Fibroblast of skin of right quadriceps (primary cell): ENCODE data around the gene ZAP70.
"Not testable (repeated sequence)": the region's sequence is repeated elsewhere in the genome, so short reads cannot be mapped to it uniquely, and the experiment has no call there.

ENCODE experiments used
- DNase-seq: peaks from one replicate; pipeline ENCODE4 v3.0.0-alpha.2; 2013

The ZAP70 gene

DNA sequence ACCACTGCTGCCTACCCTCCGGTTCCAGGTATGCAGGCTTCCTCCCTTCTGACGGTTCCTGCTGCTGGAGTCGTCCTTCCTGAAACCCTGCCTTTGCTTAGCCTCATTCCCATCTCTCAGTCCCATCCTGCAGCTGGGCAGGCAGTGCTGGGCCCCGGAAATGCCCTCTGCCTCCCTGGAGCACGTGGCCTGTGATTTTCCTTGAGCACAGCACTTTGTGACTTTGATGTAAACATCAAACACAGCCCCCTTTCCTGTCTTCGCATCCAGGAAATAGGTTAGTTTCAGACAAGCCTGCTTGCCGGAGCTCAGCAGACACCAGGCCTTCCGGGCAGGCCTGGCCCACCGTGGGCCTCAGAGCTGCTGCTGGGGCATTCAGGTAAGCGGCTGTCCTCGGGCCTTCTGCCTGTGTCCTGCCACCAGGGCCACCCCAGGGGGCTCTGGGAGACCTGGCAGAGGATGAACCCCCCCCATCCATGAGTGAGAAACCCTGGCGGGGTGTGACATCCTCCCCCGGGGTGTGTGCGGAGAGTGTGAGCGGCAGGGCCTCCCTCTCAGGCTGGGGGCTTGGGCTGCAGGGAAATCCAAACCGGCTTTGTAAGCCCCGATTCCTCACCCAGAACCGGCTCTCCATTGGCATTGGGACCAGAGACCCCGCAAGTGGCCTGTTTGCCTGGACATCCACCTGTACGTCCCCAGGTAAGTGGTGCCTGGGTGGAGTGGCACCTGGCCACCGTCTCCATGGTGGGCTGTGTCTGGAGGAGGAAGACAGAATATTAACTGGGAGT lies at the start of gene ZAP70:
Gene ZAP70 (plus strand): TSS at position 281 of the 788 bp plus-strand sequence. CDS start 10,461 bp downstream, outside the sequence.
- DNase-seq, result no peak

DNA sequence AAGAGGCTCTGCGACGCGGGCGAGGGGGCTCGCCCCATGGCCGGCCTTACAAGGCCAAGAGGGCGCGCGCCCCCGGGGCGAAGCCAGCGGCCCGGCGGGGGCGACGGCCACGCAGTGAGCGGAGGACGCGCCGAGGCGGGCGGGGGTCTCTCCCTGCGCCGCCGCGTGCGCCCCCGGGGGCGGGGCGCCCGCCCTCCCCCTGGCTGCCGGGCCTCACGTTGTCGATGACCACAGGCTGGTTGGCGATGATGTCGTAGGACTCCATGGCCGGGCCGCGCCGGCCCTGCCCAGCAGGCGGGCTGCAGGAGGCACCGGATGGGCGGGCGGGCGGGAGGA lies 49.8 kb upstream of the ZAP70 start:
- no peak for DNase-seq

DNA sequence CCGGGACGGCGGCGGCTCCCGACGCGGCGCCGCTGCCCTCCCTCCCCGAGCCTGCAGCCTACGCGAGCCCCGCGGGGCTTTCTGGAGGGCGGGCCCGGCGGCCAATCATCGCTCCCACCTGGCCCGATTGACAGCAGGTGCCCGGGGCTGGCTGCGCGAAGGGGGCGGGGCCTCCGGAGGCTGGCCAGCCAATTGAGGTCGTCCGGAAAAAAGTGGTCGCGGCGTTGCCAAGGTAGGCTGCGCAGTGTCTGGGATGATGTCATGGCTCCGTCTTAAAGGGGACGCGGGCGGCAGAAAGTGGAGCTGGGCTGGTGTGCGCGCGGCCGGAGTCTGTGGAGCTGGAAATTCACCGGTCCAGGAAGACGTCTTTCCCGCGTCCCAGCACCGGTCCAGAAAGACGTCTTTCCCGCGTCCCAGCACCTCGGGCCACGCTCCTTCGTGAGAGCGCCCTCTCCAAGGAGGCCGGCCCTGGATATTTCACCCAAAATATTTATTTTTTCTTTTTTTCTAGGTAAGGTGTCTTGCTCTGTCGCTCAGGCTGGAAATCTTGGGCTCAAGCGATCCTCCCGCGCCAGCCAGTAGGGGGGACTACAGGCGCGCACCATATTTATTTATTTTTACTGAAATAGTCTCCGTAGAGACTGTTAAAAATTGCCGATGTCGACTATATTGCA lies 49.3 kb upstream of the ZAP70 start, which contains the start of gene ACTR1B:
Gene ACTR1B (minus strand): TSS at position 83 of the 674 bp plus-strand sequence. CDS start 154 bp downstream, outside the sequence.
- peak; percentile 98 for DNase-seq

DNA sequence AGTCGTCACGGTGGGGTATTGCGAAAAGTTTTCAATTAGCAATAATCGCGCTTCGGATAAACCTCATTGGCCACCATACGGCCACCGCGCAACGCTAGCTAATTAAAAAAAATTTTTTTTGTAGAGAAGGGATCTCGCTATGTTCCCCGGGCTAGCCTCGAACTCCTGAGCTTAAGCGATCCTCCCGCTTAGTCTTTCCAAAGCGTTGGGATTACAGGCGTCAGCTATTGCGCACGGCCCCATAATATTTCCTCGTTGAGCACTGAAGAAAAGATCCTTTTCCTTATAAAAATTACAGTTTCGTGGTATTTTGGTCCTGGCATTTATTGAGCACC lies 48.8 kb upstream of the ZAP70 start:
- no peak for DNase-seq

DNA sequence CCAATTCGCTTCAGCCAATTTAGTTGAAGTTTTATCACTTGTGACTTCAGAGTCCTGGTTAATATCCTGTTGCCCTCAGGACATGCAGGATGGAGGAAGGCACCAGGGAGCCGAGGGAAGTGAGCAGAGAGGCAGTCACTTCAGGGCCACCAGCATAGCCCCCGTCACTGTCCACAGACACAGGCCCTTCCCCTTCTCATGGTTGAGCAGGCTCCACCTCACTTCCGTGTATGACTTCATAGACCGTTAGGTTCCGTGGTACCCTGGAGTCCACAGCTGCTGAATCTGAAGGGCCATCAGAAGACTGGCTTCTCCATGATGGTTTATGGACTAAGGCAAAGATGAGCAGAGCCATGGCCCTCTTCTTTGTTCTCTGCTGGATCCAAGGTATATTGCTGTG lies 43.9 kb upstream of the ZAP70 start, which contains the start of gene C2orf92:
Gene C2orf92 (plus strand): TSS at position 266 of the 400 bp plus-strand sequence. CDS start 76 bp downstream, at position 342.
- DNase-seq, result no peak

DNA sequence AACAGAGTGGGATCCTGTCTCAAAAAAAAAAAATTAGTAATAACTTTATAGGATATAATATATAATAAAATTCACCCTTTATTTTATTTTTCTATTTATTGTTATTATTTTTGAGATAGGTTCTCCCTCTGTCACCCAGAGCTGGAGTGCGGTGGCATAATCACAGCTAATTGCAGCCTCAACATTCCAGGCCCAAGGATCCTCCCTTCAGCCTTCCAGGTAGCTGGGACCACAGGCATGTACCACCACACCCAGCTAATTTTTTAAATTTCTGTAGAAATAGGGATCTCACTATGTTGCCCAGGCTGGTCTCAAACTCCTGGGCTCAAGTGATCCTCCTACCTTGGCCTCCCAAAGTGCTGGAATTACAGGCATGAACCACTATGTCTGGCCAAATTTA lies 42.9 kb upstream of the ZAP70 start:
- no peak for DNase-seq

DNA sequence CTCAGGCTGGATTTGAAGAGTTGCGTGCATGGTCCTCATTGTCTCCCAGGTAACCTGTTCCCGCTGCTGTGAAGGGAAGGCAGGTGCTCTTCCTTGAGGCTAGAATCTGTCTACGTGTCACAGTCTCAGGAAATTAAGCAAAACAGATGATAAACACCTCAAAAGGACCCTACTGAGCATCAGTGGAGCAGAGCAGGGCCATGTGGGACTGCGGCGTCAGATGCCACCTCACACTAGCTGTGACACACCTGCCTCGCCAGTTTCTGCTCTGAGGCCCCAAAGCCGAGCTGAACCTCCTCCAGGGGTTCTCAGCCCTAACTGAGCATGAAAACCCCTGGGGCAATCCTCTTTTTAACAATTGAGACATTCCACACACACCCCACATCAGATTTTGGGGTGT lies 41.9 kb upstream of the ZAP70 start:
- no peak for DNase-seq

DNA sequence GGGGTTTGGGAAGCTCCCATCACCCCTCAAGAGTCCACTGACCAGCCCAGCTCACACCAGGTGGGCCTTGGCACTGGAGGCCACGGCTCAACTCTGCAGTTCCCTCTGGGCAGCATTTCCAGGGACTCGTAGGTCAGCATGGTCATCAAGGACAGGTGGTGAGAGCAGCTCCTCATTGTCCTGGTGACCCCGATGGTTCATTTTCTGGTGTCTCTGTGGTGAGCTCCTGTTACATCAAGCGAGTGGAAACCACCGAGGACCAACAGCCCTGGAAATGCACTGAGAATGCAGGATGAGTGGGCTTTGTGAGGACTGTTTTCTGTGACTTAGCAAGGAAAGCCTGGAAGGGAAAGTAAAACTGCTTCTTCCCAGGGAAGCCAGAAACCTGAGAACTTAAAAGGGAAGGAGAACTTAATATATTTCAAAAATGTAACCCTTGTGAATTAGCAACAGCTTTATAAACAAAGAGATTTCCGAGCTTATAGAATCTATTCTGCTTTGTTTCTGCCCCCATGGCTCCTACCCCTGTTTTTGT lies 40.7 kb upstream of the ZAP70 start:
- DNase-seq, result not testable (repeated sequence)

DNA sequence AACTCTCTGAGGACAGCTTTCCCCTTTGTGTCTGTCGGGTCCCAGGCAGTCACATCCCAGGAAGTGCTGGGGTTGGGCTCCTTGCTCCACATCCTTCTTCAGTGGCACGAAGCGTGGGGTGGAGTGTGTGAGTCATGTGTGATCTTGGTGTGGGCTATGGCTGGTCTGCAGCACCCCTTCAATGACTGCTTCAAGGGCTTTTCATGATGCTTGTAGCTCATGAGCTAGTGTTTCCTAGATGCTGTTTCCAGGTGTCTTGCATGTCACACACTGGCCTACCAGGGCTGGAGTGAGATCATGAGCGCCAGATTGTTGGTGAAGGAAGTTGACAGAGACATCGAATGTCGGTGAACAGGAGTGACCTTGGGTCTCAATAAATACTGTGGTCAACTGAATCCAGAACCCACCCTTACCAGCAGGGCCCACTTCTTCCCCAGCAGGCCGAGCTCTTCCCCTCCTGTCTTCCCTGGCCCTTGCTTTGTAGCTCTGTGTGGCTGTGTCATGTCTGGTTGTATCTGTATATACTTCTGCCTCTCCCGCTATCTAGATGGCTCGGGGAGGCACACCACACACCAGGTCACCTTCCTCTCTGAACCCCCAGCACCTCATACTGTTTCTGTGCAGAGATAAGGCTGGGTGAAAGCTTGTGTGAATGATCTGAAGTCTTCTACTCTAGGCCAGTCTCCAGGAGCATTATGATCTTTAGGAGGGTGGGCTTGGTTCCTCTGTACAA lies 40.0 kb upstream of the ZAP70 start:
- DNase-seq, result no peak

DNA sequence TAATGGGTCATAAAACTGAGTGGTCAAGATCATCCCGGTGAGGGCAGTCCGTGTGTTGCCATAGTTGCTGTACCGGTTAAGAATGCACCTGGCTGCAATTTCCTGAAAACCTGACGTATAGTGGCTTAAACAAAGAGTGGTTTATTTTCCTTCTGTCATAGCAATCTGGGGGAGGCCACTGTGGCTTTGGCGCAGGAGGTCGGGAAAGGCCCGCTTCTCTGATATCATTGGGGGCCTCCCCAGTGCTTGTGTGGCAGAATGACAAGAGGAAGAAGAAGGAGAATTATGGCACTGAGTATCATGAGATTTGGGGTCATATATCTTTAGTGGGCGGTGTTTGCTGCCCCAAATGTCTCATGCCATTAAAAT lies 39.5 kb upstream of the ZAP70 start:
- DNase-seq, result no peak

DNA sequence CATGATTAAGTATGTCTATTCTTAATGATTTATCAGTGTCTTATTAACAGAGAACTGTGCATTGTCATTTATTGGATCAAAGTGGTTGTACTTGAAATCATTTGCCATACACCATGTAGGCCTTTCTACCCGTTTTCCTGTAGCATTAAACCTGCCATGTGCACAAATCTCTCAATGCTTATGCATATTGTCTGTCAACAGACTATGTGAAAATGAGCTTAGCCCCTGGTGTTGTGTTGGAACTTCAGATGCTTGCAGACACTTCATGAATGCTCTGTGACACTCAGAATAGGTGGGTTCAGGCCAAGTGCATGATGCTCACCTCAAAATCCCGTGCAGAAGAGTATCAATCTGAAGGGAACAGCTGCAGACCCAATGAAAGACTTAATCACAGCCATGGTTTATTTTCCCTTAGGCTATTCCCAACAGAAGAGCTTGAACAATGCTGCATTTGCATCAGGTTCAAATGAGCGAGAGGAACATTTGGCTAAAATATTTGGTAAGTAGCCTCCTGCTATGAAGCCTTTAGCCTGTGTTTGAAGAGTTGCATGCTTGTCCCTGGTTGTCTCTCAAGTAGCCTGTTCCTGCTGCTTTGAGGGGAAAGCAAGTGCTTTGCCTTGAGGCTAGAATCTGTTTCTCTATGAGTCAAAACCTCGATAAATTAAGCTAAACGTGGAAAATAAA lies 37.8 kb upstream of the ZAP70 start:
- no peak for DNase-seq

DNA sequence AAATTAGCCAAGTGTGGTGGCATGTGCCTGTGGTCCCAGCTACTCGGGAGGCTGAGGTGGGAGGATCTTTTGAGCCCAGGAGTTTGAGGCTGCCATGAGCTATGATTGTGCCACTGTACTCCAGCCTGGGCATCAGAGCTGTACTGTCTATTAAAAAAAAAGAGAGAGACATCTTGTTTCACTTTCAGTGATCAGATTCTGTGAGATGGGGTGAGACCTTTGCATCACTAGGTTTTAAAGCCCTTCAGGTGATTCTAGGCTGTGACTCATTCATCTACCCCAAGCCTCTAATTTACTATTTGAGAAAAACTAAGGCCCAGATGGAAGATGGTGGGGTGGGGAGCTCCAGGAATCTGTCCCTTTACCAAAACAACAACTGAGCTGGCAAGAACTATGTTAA lies 36.8 kb upstream of the ZAP70 start:
- DNase-seq, result no peak

DNA sequence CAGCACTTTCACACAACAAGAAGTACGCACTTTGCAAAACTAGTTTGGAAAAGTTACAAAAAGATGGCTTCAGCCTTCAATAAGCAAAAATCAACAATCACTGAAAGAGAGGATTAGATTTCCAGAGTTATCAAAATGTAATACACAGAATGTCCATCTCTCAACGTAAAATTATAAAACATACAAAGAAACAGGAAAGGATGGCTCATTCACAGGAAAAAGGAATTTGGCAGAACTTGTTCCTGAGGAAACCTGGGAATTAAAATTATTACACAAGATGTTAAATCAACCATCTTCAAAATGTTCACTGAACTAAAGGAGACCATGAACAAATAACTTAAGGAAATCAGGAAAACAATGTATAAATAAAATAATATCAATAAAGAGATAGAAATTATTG lies 35.9 kb upstream of the ZAP70 start:
- no peak for DNase-seq

DNA sequence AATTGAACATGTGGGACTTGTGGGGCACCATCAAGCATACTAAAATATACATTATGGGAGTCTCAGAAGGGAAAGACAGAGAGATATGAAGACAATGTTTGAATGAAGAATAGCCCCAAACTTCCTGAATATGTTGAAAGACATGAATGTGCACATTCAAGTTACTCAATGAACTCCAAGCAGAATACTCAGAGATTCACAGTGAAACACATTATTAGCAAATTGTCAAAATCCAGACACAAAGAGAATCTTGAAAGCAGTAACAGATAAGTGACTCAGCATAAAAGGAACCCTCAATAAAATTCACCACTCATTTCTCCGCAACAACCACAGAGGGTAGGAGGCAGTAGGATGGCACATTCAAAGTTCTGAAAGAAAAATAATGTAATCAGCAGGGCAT lies 35.1 kb upstream of the ZAP70 start:
- no peak for DNase-seq

DNA sequence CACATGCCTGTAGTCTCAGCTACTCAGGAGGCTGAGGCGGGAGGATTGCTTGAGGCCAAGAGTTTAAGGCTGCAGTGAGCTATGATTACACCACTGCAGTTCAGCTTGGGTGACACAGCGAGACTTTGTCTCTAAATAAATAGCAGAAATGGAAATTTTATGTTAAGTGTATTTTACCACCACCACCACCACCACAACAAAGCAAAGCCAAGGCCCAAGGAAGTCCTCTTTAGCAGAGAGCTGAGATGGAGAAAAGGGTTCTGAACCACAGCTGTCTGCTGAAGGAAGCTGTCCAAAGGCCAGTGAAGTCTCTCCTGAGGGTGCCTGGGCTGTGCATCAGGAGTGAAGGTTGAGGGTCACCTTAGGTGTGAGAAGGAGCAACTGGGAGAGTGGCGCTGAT lies 26.1 kb upstream of the ZAP70 start:
- DNase-seq, result not testable (repeated sequence)

DNA sequence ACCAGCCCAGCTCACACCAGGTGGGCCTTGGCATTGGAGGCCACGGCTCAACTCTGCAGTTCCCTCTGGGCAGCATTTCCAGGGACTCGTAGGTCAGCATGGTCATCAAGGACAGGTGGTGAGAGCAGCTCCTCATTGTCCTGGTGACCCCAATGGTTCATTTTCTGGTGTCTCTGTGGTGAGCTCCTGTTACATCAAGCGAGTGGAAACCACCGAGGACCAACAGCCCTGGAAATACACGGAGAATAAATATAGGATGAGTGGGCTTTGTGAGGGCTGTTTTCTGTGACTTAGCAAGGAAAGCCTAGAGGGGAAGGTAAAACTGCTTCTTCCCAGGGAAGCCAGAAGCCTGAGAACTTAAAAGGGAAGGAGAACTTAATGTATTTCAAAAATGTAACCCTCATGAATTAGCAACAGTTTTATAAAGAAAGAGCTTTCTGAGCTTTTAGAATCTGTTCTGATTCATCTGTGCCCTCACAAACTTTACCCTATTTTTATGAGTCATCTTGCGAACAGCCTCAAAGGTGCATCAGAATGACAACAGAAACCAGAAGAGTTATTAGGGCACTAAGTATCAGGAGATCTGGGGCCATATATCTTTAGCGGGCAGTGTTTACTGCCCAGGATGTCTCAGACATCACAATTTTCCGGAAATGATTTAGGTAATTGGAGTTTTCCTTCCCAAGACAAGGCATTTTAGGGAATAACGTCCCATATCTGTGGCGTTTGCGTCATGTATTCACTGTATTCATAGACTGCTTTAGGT lies 25.1 kb upstream of the ZAP70 start:
- no peak for DNase-seq

DNA sequence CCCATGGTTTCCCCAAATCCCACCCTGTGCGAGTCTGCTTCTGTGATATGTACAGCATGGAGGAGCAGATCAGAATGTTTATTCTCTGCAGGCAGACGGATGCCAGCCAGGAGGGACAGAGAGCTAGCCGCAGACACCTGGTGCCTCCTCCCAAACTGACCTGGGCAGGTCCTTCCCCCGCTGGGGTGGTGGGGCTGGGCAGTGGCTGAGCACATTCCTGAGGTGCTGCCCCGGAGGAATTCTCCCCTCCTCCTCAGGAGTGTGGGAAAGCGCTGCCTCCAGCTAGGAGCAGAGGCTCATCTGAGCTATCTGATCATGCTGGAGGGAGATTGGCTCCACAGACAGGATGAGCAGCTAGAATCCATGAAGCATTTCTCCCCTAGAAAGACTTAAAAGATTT lies 22.2 kb upstream of the ZAP70 start:
- no peak for DNase-seq

DNA sequence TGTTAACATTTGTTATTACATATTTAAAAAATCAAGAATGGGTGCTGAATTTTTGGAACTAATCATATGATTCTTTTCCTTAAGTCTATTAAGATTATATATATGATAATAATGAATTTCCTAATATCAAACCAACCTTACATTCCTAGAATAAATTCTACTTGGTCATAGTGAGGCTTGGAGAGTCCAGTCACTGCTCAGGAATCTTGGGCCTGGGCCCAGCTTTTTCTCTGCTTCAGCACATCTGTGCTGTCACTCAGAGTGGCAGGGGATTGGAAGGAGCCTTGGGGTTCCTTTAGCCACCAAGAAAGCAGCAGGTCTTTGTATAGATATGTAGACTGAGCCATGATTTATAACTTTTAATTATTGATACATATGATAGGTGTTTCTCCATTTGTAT lies 19.9 kb upstream of the ZAP70 start:
- no peak for DNase-seq

DNA sequence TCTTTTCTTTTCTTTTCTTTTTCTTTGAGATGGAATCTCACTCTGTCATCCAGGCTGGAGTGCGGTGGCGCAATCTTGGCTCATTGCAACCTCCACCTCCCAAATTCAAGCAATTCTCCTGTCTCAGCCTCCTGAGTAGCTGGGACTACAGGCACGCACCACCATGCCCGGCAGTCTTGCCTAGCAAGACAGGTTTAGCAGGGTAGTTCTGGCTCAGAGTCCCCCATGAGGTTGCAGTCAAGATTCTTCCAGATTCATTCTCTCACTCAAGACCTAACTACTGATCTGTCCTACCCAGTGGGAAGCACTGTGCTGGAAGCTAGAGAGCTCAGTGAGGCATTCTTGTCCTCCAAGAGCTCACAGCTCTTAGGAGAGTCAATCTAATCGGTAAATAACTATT lies 17.6 kb upstream of the ZAP70 start:
- no peak for DNase-seq

DNA sequence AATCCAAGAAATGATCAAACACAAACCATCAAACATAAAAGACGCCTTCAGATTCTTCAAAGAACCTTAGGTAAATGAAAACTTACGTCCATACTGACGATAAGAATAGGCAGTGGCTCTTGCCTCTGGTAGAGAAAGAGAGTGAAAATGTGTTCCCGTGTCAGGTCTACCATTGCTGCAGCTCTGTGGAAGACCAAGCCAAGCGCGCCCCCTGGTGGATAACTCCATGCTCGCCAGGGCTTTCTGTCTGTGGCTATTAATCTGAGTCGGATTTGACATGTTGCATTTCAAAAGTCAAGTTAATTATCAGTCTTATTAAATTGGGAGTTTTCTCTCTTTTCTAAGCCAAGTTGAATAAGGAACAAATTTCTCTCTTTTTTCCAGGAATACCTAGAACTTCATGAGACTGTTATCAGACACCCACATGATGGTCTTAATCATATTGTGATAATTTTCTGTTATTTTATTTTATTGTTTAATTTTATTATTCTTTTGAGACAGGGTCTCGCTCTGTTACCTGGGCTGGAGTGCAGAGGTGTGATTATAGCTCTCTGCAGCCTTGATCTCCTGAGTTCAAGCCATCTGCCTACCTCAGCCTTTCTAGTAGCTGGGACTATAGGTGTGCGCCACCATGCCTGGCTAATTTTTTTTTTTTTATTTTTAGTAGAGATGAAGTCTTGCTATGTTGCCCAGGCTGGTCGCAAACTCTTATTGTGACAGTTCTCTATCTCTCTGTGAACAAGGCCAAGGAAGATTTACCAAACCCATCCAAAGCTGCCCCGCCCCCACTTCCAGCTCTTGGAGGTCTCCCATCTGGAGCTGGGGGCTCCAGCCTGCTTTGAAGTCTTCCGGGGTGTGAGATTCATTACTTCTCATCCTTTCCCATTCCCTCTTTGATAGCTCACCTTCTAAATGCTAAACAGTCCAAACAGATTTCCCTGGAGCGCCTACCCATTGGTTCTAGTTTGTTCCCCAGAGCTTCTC lies 15.8 kb upstream of the ZAP70 start:
- peak; percentile 66 for DNase-seq

DNA sequence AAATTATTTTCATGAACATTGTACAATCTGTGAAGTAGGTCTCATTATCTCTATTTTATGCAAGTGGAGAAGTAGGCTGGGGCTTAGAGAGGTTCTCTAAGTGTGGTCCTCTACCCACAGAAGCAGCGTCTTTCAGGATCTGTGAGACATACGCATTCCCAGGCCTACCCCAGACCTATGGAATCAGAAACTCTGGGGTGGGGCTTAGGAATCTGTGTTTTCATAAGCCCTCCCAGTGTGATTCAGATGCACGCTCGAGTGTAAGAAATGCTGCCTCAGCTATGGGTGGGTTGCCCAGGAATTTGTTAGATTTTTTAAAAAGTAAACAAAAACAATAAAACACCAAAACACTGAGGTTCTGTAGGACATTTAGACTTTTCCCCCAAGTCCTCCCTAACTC lies 14.8 kb upstream of the ZAP70 start:
- peak; percentile 12 for DNase-seq
